ENCODE results near the gene SNAPC4.

DNA sequence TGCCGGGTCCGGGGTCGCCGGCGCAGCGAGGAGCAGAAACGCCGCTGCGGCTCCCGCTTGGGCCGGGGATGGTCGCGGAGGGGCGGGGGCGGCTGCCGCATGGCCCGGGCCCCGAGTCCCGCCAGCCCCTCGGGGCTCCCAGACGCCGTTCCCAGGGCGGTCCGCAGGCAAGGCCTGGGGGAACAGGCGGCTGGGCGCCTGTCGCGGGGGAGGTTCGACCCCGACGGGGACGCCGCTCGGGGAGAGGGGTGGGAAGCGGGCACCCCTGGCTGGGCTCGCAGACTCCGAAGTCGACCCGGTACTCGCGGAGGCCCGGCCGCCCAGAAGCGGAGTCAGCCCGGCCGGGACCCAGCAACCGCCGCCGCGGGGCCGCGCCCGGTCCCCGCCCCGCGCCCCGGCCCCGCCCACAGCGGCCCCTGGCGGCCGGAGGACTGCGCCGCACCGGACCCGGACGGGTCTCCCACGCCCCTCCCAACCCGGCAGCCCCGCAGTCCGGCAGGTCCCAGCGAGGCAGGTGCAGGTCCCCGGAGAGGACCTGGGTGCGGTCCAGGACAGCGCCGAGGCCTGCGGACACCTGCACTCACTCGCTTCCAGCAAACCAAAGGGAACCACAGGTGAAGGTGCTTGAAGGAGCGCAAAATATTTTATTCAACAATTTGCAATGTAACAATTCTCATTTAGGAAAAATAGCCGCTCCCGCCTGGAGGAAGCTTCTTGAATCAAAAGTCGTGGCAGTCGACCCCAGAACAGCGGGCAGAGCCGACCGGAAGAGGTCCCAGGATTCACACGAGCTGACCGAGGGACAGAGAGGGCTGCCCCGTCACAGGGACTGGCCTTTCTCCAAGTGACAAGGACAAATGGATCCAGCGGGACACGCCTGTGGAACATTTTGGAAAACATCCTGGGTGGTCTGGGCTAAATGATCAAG lies 39.8 kb upstream of the SNAPC4 start, which contains the start of gene INPP5E:
- TF ChIP-seq TAF1 (IDR thresholded peaks at IDR 0.05; ENCODE audit: low read depth, low read length) = no peak
- peak; percentile 49; the same call in 1 of the 2 replicates for TF ChIP-seq POLR2AphosphoS5 (IDR thresholded peaks at IDR 0.05; ENCODE audit: low read depth, low read length)
- peak; percentile 70 for TF ChIP-seq POLR2A (IDR thresholded peaks at IDR 0.05; ENCODE audit: low read depth, low read length)
- no peak; the same call in 1 of the 2 replicates for TF ChIP-seq POU2F2 (IDR thresholded peaks at IDR 0.05; ENCODE audit: low read depth, low read length)
- no peak for TF ChIP-seq SPI1 (IDR thresholded peaks at IDR 0.05; ENCODE audit: low read depth, low read length)
- no peak for TF ChIP-seq PAX5 (IDR thresholded peaks at IDR 0.05; ENCODE audit: insufficient read depth, low read length, severe bottlenecking)

Measured in GM12891 (cell line).